HG03378 (cell line): ENCODE measurements around the gene CFAP65.

Experiments used
- ATAC-seq: cut with Tn5 transposase; IDR thresholded peaks from one replicate; pipeline ENCODE4 v1.9.1; 2021; ENCODE audit warnings: mild to moderate bottlenecking, moderate library complexity; ENCODE audit not compliant: unreplicated experiment

CFAP65 gene

GRCh38 chr2:219062081-219062480, 20.8 kb upstream of the CFAP65 start:
- ATAC-seq: no peak

- no peak for ATAC-seq
Observed at GRCh38 chr2:219060821-219061791, 19.8 kb upstream of the CFAP65 start, which contains the start of gene IHH. IHH (minus strand) TSS chr2:219060921; CDS start chr2:219060467, 454 bp downstream.

- ATAC-seq: no peak
Observed at GRCh38 chr2:219059725-219060682, 18.7 kb upstream of the CFAP65 start.

- no peak for ATAC-seq
Observed at GRCh38 chr2:219059375-219059724, 18.0 kb upstream of the CFAP65 start.

GRCh38 chr2:219058541-219059374, 17.4 kb upstream of the CFAP65 start:
- ATAC-seq: no peak

DNA sequence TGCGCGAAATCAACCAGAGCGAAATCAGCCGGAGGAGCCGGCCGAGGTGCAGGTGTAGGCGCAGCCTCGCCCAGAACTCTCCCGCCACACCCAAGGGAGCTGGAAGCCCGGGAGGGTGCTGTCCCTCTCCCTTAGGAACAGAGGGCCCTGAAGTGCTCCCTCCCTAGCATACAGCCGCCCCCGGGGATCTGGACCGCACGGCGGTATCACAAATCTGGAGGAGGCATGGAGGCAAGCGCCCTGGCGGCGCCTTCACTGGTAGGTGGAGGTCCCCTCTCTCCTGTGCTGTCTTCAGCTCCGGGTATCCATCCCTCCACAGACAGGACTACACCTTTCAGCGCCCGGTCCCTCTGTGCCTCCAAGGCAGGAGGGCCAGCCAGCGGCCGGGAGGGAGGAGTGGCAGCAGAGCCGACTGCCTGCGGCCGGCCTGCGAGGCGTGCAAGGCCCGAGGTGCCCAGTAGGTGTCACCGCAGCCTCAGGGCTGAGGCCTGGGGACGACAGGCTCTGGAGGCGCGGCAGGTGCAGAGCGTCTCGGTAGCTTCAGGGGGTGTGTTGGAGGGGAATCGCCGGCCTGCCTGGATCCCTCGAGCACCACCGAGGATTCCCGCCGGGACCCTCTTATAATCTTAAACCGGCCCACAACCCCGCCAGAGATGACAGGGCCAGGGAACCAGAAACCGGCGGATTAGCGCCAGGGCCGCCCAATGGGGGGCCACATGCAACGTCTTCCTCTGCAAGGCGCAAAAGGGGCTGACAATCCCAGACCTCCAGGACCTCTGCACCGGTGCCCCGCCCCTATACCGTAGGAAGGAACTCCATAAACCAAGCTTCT, 16.6 kb upstream of the CFAP65 start:
- ATAC-seq: peak; percentile 63

GRCh38 chr2:219056896-219057708, 15.8 kb upstream of the CFAP65 start:
- no peak for ATAC-seq

GRCh38 chr2:219056176-219056895, 15.0 kb upstream of the CFAP65 start:
- no peak for ATAC-seq

- no peak for ATAC-seq
Observed at GRCh38 chr2:219054956-219055903, 13.9 kb upstream of the CFAP65 start.

DNA sequence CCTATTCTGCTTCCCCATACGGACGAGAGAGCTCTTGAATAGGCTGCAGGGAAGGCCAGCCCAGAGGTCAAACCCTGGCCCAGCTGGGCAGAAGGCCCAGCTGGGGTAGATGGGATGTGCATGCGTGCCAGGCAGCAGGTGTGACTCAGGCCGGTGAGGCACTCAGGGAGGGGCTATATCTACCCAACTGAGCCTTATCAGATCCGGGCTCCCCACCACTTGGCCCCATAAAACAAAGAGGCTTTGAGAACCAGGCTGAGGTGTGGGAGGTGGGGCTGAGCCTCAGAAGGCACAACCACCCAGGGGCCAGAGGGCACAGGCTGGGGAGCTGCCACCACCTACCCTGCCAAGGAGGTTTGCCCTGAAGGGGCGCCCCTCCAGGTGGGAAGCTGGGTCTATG, 8.0 kb upstream of the CFAP65 start:
- ATAC-seq: no peak

GRCh38 chr2:219045937-219046550, 4.7 kb upstream of the CFAP65 start:
- no peak for ATAC-seq

DNA sequence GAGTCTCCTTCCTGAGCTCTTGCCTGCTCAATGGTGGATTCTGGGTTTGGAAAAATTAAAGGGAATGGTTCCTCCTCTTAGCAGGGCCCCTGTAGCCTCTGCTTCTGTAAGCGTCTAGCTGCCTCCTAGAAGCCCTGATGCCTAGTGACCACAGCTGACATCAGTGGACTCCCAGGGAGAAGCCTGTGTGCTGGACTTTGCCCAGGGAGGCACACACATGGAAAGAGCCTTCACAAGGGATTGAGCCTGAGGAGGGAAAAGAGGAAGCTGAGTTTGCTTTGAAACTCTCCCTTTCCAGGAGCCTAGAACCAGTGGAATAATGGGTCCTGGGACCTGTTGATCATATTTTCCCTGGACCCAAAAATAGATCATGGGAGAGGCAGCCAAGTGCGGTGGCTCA, 1.4 kb upstream of the CFAP65 start:
- ATAC-seq: no peak

GRCh38 chr2:219042157-219042556, 841 bp upstream of the CFAP65 start:
- ATAC-seq: no peak

DNA sequence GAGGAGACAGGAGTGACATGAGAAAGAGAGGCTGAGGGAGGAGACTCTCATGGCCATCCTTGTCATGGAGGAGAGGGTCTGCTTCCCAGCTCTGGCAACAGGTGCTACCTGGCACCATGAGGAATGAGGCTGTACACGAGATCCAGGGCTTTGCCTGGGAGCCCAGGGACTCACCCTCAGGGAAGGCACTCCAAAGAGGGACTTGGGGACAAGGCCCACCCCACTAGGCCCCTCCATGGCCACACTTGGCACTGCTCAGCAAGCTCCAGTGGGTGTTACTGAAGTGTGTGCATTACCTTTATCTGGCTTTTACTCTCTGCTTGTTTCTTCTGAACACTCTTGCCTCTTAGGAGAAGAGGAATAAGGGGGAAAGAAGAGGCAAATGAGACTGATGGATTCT, 2.7 kb downstream of the CFAP65 start:
- no peak for ATAC-seq

GRCh38 chr2:219037783-219038499, 3.4 kb downstream of the CFAP65 start:
- no peak for ATAC-seq

DNA sequence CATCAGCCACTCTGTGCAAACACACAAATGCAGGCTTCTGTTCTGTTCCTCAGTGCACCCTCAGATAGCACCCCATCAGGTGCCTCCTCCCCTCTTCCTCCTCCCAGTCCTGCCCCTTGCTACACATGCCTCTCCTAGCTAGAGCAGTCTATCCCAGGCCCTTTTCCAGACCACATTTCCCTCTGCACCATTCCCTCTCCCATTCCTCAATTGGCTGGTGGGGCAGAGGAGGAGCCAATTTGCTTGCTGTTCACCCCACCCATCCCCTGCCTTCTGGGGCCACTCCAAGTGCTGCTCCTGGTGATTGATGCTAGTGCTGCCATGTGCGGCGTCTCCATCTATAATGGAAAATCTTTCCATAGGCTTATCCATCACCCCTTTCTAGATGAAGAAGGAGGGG, 5.4 kb downstream of the CFAP65 start:
- no peak for ATAC-seq
